ENCODE results near the gene RGS21.

Gene RGS21

DNA sequence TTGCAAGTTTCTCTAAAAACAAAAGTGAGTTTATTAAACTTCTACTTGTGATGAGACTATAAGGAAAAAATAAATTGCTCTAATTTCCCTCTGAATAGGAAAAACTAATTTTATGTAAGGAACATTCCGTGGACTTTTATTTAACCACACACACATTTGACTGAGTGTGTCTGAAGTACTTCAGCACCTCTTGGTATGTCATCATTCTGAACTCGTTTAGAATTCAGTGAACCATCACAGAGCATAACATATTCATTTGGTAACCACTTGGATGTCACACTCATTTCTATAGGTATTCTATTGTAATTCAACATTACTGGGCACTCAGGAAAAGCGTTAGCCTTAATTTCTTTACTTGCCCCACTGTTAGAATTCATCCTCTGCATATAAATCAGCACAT is 79.1 kb downstream of the RGS21 start:
- DNase-seq (ENCODE audit: low read depth) = no peak
- no peak overlapping the region for H3K4me3 ChIP-seq (ENCODE audit: low read length)
- no peak for TF ChIP-seq CTCF (conservative IDR thresholded peaks at IDR 0.05; ENCODE audit: low read depth, low read length)

DNA sequence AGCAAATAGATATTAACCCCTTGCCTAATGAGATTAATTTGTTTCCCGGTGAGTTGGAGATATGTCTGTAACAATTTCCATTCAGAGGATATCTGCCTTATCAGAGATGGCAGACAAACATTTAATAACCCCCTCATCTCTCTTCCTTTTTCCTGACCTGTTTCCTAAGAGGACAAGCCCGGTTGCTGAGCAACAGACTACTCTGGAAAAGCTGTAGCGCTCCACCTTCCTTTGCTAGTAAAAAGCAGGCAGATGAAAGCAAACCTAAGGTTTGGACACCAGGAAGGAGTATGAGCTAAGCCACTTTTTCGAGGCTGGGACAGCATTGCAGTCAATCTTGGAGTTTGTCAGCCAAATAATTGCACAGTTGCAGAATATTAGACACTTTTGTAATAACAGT is 82.4 kb downstream of the RGS21 start:
- no peak for DNase-seq (ENCODE audit: low read depth)
- no peak for TF ChIP-seq CTCF (conservative IDR thresholded peaks at IDR 0.05; ENCODE audit: low read depth, low read length)
- H3K4me3 ChIP-seq (ENCODE audit: low read length) = no peak overlapping the region

DNA sequence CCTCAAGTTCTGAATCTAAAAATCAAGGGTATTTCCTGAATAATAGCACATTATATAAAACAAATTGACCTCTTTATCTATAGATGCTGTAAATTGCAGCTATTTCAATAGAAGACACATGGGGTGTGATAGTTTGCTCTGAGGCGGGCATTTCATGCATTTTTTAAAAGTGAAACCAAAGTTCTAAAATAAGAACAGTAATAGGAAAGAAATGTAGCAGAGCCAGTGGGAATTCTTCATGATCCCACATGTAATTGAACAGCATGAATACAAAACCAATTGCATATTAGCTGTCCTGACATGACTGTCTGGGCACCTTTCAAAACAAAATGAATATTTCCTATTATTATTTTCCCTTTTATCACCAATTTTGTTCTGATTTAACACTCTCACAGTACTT is 85.0 kb downstream of the RGS21 start:
- no peak overlapping the region for H3K4me3 ChIP-seq (ENCODE audit: low read length)
- DNase-seq (ENCODE audit: low read depth) = no peak
- no peak for TF ChIP-seq CTCF (conservative IDR thresholded peaks at IDR 0.05; ENCODE audit: low read depth, low read length)

- H3K4me3 ChIP-seq (ENCODE audit: low read length) = no peak overlapping the region
- no peak for TF ChIP-seq CTCF (conservative IDR thresholded peaks at IDR 0.05; ENCODE audit: low read depth, low read length)
- DNase-seq (ENCODE audit: low read depth) = no peak
Measured at GRCh38 chr1:192402571-192402970, 85.8 kb downstream of the RGS21 start.

DNA sequence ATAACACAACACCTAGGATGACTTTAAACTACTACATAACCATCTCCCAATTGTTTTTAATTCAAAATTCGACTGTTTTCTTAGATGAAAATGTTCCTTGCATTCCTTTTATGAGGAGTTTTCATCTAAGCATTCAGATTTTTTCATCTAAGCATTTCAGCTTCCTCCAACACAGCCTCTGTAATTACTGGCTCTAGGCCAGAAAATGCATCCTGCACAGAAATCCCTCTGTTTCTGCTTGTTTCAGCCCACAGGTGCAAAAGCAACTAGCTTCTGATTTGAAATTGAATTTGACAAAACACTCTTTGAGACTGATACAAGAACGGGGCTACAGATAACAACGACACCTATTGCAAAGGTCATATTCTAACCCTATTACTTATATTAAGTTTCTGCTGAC is 90.4 kb downstream of the RGS21 start:
- H3K4me3 ChIP-seq (ENCODE audit: low read length) = no peak overlapping the region
- no peak for DNase-seq (ENCODE audit: low read depth)
- TF ChIP-seq CTCF (conservative IDR thresholded peaks at IDR 0.05; ENCODE audit: low read depth, low read length) = no peak

All from retinal pigment epithelial cell (primary cell).